GM12878 (cell line): ENCODE measurements around the gene STARD5. TPM values are rescaled to one million over a fixed set of nuclear protein-coding genes. Genes with fewer than 3 reads are reported as not detected.

ENCODE experiments used
- ATF3 ChIP-seq: IDR thresholded peaks from 2 replicates; pipeline ENCODE4 v1.6.1; 2011; ENCODE audit warnings: low read depth, mild to moderate bottlenecking, low read length, moderate library complexity, borderline replicate concordance; ENCODE audit errors: extremely low read depth
- BCL11A ChIP-seq: IDR thresholded peaks from 2 replicates; pipeline ENCODE4 v1.6.1; 2011; ENCODE audit warnings: low read depth, low read length
- CBX5 ChIP-seq: sonication (generic); IDR thresholded peaks from 2 replicates; pipeline ENCODE4 v1.6.1; 2016; ENCODE audit warnings: low read depth, moderate library complexity, mild to moderate bottlenecking, inconsistent platforms
- CHD1 ChIP-seq: IDR thresholded peaks from 2 replicates; pipeline ENCODE4 v1.6.1; 2012; ENCODE audit warnings: low read depth, low read length, improper control_type of control experiment
- CTCF ChIP-seq, 3 experiments: IDR thresholded peaks in 2 of 3; conservative IDR thresholded peaks in 1 of 3; 2 replicates each; pipeline ENCODE4 v1.5.1; 2011; ENCODE audit warnings: low read depth in 3 of 3, low read length in 3 of 3, mild to moderate bottlenecking in 3 of 3, control low read depth in 2 of 3, moderate library complexity in 2 of 3, inconsistent platforms in 1 of 3, mixed read lengths in 1 of 3; ENCODE audit not compliant: control insufficient read depth in 2 of 3, insufficient read depth in 1 of 3; ENCODE audit errors: extremely low read depth in 1 of 3
- E2F8 ChIP-seq: fragments of 450-650 bp; IDR thresholded peaks from 2 replicates; pipeline ENCODE4 v1.6.1; 2018; ENCODE audit warnings: mild to moderate bottlenecking, low read depth, moderate library complexity; ENCODE audit not compliant: partially characterized antibody
- EGR1 ChIP-seq, 2 experiments: IDR thresholded peaks; 1 replicate in 1 of 2; 2 replicates in 1 of 2; pipeline ENCODE4 v1.6.1; 2011 to 2012; ENCODE audit warnings: low read depth in 2 of 2, low read length in 2 of 2, borderline replicate concordance in 1 of 2, mild to moderate bottlenecking in 1 of 2, moderate library complexity in 1 of 2
- EP300 ChIP-seq, 2 experiments: fragments of 150-350 bp in 1 of 2; IDR thresholded peaks; 2 replicates each; pipeline ENCODE4 v1.6.1; 2011 to 2012; ENCODE audit warnings: low read depth in 2 of 2, low read length in 2 of 2, borderline replicate concordance in 1 of 2, improper control_type of control experiment in 1 of 2, inconsistent platforms in 1 of 2; ENCODE audit not compliant: control insufficient read depth in 1 of 2
- HCFC1 ChIP-seq: fragments of 150-350 bp; IDR thresholded peaks from 2 replicates; pipeline ENCODE4 v1.6.1; 2014; ENCODE audit warnings: low read length
- HDAC2 ChIP-seq: fragments of 200-600 bp; sonication (generic); IDR thresholded peaks from 2 replicates; pipeline ENCODE4 v1.6.1; 2017
- HSF1 ChIP-seq: fragments of 150-350 bp; IDR thresholded peaks from 2 replicates; pipeline ENCODE4 v1.6.1; 2014; ENCODE audit warnings: mild to moderate bottlenecking, low read depth, low read length
- IRF4 ChIP-seq: IDR thresholded peaks from 2 replicates; pipeline ENCODE4 v1.6.1; 2011; ENCODE audit warnings: low read depth, low read length
- KAT2A ChIP-seq: conservative IDR thresholded peaks from 2 replicates; pipeline ENCODE4 v1.6.1; 2011; ENCODE audit warnings: low read depth, low read length; ENCODE audit not compliant: control insufficient read depth
- LARP7 ChIP-seq: fragments of 450-650 bp; IDR thresholded peaks from 2 replicates; pipeline ENCODE4 v1.6.1; 2017; ENCODE audit warnings: mild to moderate bottlenecking
- MTA3 ChIP-seq: IDR thresholded peaks from 2 replicates; pipeline ENCODE4 v1.6.1; 2012; ENCODE audit warnings: low read length, inconsistent platforms, borderline replicate concordance
- NFXL1 ChIP-seq: fragments of 450-650 bp; IDR thresholded peaks from 2 replicates; pipeline ENCODE4 v1.6.1; 2017; ENCODE audit warnings: antibody characterized with exemption, mild to moderate bottlenecking, borderline replicate concordance
- NFYB ChIP-seq: IDR thresholded peaks from 2 replicates; pipeline ENCODE4 v1.6.1; 2011; ENCODE audit warnings: low read depth, mild to moderate bottlenecking, low read length, improper control_type of control experiment, moderate library complexity; ENCODE audit not compliant: insufficient read depth
- NR2C2 ChIP-seq: IDR thresholded peaks from 2 replicates; pipeline ENCODE4 v1.6.1; 2011; ENCODE audit warnings: borderline replicate concordance, low read depth; ENCODE audit not compliant: control insufficient read depth, insufficient read length
- PML ChIP-seq: IDR thresholded peaks from 2 replicates; pipeline ENCODE4 v1.6.1; 2012; ENCODE audit warnings: low read length, inconsistent platforms
- POLR2AphosphoS2 ChIP-seq: IDR thresholded peaks from 2 replicates; pipeline ENCODE4 v1.6.1; 2011; ENCODE audit warnings: low read depth, mild to moderate bottlenecking, low read length, improper control_type of control experiment, moderate library complexity
- SIN3A ChIP-seq: IDR thresholded peaks from 2 replicates; pipeline ENCODE4 v1.6.1; 2012; ENCODE audit warnings: low read depth, low read length, improper control_type of control experiment
- SP1 ChIP-seq: IDR thresholded peaks from one replicate; pipeline ENCODE4 v1.6.1; 2011; ENCODE audit warnings: low read depth, low read length
- SREBF2 ChIP-seq: IDR thresholded peaks from 2 replicates; pipeline ENCODE4 v1.6.1; 2012; ENCODE audit warnings: mild to moderate bottlenecking, low read length
- TCF12 ChIP-seq: IDR thresholded peaks from 2 replicates; pipeline ENCODE4 v1.6.1; 2011; ENCODE audit warnings: low read depth, mild to moderate bottlenecking, low read length
- polyA plus RNA-seq, 11 experiments: library from polyadenylated mRNA; depleted of rRNA in 4 of 11; unstranded in 6 of 11; stranded (reverse) in 5 of 11; fragments of >200 nt; fragmentation: Nextera tagmentation in 4 of 11; fragmentation: Illumina TruSeq in 1 of 11; extraction: Ambion mirVana in 4 of 11; extraction: Trizol in 1 of 11; gene quantifications; 1 replicate in 1 of 11; 2 replicates in 10 of 11; pipeline versions ENCODE4 v1.2.1 to v1.2.3, GENCODE V29; 2011 to 2016; ENCODE audit warnings: inconsistent platforms in 2 of 11, missing spikeins in 2 of 11, low read depth in 1 of 11
- total RNA-seq, 4 experiments: library from RNA; depleted of rRNA in 3 of 4; stranded (reverse); fragments of >200 nt in 3 of 4; fragmentation: Illumina TruSeq in 1 of 4; extraction: Trizol in 1 of 4; gene quantifications; 2 replicates each; pipeline versions ENCODE4 v1.2.1 to v1.2.3, GENCODE V29; 2013 to 2021

Gene STARD5
- total and polyA plus RNA-seq, 10 of the 15 experiments (the other 5 are each of a cell fraction or from before 2014, with no cell fraction given): 2.3 to 9.4 (median 4.7) TPM

GRCh38 chr15:81311752-81312464 is 12.0 kb downstream of the STARD5 start (continued):
- TF ChIP-seq LARP7 (no peak), SREBF2 (no peak), CHD1 (no peak), BCL11A (no peak), HCFC1 (no peak), HDAC2 (no peak), EGR1 (IDR thresholded peaks at IDR 0.05; ENCODE audit: borderline replicate concordance in 1 of 2, low read depth in 2 of 2, low read length in 2 of 2) (no peak), CTCF (IDR thresholded peaks at IDR 0.05 in 2 of 3, conservative IDR thresholded peaks at IDR 0.05 in 1 of 3; ENCODE audit: control insufficient read depth in 2 of 3, extremely low read depth in 1 of 3, insufficient read depth in 1 of 3, low read depth in 3 of 3, low read length in 3 of 3) (no peak), E2F8 (no peak), POLR2AphosphoS2 (0 out of 2 replicates have a peak, but pooled peaks have one; percentile 21), KAT2A (no peak), MTA3 (peak; percentile 63; the same call in 1 of the 2 replicates), EP300 (IDR thresholded peaks at IDR 0.05; ENCODE audit: borderline replicate concordance in 1 of 2, control insufficient read depth in 1 of 2, low read depth in 2 of 2, low read length in 2 of 2) (no peak), IRF4 (no peak), TCF12 (no peak), NFYB (no peak), CBX5 (no peak), ATF3 (no peak), NR2C2 (no peak), SIN3A (no peak), HSF1 (no peak), PML (peak; percentile 71; the same call in 1 of the 2 replicates), SP1 (no peak), NFXL1 (no peak)
